ENCODE data around the gene SPATS1. TPM values are rescaled to one million over a fixed set of nuclear protein-coding genes. Genes with fewer than 3 reads are reported as not detected.
A peak's percentile ranks its signal among the peaks of the same experiment; 100 is the strongest.
"Not testable (repeated sequence)": the region's sequence is repeated elsewhere in the genome, so short reads cannot be mapped to it uniquely, and the experiment has no call there.

The SPATS1 gene
- total RNA-seq, 1 donor from 2014 or later: not detected

GRCh38 chr6:44338228-44339122, 4.0 kb upstream of the SPATS1 start:
- intact Hi-C loops (cut with DNase I): no loop called here
- ATAC-seq (peak; percentile 79), DNase-seq (ENCODE audit: low spot score) (peak; percentile 76)

DNA sequence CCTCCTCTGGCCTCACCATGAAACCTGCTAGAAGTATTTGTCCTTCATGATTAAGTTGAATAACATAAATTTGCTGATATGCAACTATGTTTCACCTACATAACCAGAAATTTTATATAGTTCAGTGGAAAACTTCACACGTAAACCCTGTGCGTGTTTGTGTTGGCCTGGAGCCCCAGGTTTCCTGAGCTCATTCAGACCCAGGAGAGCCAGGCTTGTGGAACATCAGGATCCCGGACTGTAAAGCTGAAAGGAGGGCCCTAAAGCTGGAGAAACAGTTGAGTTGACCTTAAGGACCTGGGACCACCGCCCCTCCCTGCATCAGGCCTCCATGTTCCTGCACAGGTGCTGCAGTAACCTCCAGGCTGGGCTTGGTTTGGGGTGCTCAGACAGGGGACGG, 3.1 kb upstream of the SPATS1 start:
- intact Hi-C loops (cut with DNase I): no loop called here
- ATAC-seq (peak; percentile 84), DNase-seq (ENCODE audit: low spot score) (peak; percentile 70)

DNA sequence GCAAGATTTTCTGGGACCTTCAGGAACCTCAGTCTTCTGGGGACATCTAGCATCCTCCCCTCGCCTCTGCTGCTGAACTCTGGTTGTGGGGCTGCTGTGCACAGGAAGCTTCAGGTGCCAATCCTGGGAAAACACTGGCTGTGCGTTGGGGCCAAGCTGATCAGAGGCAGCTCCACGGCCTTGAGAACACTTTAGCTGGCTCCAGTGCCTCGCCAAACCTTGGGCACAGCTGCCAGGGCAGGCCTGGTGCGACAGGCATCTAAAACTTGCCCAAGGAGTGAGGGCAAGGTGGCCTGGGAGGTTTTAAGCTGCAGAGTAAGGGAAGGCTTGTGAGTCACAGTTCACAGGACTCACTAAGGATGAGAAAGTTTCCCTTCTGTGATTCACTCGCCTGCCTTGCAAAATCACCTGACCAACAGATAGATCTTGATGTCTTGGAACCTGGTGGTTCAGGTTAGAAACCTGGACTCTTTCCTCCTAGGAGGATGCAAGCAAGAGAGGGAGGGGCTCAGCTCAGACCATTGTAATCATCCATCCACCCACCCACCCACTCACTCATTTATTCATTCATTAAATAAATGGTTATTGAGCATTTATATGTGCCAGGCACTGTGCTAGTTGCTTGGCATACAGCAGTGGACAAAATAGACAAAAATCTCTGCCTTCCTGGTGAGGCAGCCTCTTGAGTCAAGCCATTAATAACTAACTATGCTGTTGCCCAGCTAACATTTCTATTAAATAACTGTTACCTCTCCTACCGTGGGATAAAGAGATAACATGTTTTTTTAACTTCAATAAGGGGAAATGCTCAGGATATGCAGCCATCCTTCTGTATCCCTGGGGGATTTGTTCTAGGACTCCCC, 2.5 kb upstream of the SPATS1 start:
- DNase-seq (ENCODE audit: low spot score) (no peak), ATAC-seq (no peak)
- intact Hi-C loops (cut with DNase I): no loop called here

DNA sequence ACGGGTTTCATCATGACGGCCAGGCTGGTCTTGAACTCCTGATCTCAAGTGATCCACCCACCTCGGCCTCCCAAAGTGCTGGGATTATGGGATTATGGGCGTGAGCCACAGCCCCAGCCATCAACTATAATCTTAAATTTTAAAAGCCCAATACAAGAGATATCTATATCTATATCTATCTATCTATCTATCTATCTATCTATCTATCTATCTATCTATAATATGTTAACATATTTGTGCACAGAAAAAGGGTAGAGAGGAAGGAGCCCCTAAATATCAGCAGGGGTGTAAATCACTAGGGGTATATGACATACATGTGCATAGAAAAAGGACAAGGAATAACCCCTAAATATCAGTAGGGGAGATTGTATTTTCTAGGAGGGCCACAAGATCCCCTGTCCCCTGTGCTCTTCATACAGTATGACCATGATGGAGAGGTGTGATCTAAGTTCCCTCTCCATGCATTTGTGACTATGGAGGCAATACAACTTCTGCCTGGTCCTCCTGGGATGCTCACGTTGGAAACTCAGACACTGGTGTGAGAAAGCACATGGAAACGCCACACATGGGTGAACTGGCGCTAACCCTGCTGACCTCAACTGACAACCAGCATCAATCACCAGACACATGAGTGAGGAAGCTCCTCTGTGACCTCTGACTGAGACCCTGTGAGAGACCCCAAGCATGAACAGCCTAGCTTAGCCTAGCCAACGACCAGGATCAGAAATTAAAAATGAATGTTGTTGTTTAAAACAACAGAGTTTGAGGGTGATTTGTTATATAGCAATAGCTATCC, 1.2 kb upstream of the SPATS1 start:
- no peak for DNase-seq (ENCODE audit: low spot score)
- no peak for ATAC-seq
- intact Hi-C loops (cut with DNase I): loop anchor here (1.0 kb wide), 1 partner anchor 168 kb away; no protein-coding TSS in a partner anchor

DNA sequence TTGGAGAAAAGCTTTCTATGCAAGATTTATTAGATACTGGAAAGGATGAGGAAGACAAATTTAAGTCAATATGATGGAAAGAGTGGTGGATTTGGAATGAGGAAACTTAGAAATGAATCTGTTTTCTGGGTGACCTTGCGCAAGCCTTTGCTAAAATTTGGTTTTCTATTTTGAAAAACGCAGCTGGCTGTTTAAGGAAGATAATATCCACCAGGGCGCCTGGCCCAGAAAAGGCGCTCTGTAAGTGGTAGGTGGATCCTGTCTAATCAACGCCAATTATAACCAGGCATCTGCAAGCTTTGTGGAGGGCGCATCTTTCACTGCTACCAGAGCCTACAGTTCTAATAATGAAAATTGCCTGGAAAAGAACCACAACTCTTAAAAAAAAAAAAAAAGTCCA, 398 bp upstream of the SPATS1 start:
- DNase-seq (ENCODE audit: low spot score) (no peak), ATAC-seq (peak; percentile 21)
- intact Hi-C loops (cut with DNase I): no loop called here

GRCh38 chr6:44346818-44347217, 4.4 kb downstream of the SPATS1 start:
- DNase-seq (ENCODE audit: low spot score); ATAC-seq; intact Hi-C loops (cut with DNase I): not testable (repeated sequence)

DNA sequence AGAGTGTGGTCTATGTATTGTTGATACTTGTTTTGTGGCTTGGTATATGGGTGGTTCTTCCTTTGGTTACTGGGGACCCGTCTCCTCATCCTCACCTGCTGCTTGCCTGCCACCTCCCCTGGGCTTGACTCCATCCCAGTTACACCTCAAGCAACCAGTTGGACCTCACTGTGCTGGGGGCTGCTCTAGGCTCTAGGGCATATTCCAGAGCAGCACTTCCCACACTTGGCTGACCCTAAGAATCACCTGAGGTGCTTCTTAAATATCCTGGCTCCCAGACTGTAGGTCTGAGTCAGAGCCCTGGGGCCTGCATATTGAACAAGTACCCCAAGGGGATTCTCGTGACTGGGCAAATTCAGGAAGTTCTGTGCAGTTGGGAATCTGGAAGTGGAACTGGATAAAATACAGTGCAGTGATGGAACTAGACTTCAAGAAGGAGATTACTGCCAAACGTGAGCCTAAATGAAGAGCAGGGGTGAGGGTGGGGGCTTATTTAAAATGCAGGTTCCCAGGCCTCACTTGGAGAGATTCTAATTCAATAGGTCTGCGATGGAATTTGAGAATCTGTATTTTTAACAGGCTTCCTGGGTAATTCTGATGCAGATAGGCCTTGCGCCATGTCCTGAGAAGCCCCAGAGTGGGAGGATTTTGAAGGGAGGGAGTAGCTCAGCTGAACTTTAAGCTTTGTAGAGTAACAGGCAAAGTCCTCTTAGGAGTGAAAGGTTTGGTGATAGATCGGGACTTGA, 7.6 kb downstream of the SPATS1 start:
- ATAC-seq: no peak

GRCh38 chr6:44350650-44350994, 8.2 kb downstream of the SPATS1 start:
- ATAC-seq; DNase-seq (ENCODE audit: low spot score); intact Hi-C loops (cut with DNase I): not testable (repeated sequence)

More for the DNA sequence above, 7.6 kb downstream of the SPATS1 start:
- no peak for DNase-seq (ENCODE audit: low spot score)
- intact Hi-C loops (cut with DNase I): no loop called here

DNA sequence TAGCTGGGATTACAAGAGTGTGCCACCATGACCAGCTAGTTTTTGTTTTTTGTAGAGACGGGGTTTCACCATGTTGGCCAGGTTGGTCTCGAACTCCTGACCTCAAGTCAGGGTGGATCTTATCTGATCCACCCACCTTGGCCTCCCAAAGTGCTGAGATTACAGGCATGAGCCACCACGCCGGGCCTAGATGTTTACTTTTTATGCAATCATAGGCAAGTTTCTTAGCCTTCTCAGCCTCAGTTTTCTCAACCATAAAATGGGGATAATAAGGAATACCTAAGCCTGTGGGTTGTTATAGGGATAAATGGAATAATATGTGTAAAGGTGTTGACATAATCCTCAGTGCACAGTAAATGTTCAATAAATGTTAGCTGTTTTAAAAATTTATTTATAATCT, 9.8 kb downstream of the SPATS1 start:
- DNase-seq (ENCODE audit: low spot score): no peak
- intact Hi-C loops (cut with DNase I): no loop called here
- ATAC-seq: no peak

- intact Hi-C loops (cut with DNase I): no loop called here
- ATAC-seq: no peak
- DNase-seq (ENCODE audit: low spot score): no peak
These were observed 10.9 kb downstream of the SPATS1 start for GRCh38 chr6:44353336-44353735.

DNA sequence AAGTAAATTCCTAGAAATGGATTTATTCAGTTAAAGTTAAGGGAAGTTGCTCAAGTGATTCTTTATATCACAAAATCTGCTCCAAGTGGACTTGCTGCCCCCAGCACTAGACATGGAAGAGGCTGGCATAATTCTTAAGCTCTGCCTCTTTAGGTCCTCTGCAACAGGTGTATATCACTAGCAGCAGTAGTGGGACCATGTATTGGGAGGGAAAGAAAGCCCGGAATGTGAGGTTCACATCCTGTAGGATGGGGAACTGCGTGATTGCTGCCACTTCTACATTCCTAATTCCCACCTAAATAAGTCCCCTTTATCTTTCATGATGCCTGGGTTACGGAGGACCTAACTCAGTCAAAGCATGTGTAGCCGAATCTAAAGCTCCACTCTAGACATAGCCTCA, 13.2 kb downstream of the SPATS1 start:
- ATAC-seq: no peak
- no peak for DNase-seq (ENCODE audit: low spot score)
- intact Hi-C loops (cut with DNase I): no loop called here

- intact Hi-C loops (cut with DNase I): no loop called here
- DNase-seq (ENCODE audit: low spot score) (no peak), ATAC-seq (no peak)
These were observed 14.0 kb downstream of the SPATS1 start for GRCh38 chr6:44356487-44356886.

DNA sequence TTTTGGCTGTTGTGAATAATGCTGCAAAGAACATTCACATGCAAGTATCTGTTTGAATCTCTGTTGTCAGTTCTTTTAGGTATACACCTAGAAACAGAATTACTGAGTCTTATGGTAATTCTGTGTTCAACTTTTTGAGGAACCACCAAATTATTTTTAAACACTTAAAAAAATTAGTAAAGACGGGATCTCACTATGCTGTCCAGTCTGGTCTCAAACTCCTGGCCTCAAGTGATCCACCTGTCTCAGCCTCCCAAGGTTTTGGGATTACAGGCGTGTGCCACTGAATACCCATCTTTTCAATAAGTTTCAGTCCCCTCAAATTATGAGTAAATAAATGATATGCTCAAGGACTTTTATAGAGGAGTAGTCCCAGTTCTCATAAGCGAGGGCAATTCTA, 17.5 kb downstream of the SPATS1 start:
- ATAC-seq (no peak), DNase-seq (ENCODE audit: low spot score) (no peak)
- intact Hi-C loops (cut with DNase I): no loop called here

DNA sequence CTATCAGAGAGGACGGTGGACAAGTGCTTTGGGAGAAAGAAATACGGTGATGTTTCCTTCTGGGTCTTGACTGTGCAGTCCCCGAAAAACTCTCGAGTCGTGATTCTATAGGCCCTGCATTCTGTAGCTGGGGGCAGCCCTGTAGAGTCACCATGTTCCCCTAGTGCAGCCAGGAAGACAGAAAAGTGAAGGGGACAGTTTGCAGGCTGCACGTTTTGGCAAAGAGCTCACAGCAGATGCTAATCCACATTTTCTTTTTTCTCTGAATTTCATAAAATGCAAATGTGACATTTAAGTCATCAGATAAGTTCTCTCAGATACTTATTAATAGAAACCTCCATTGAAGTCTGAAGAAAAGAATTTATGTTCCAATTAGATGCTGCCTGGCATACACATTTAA, 19.5 kb downstream of the SPATS1 start:
- no peak for ATAC-seq
- intact Hi-C loops (cut with DNase I): no loop called here

DNA sequence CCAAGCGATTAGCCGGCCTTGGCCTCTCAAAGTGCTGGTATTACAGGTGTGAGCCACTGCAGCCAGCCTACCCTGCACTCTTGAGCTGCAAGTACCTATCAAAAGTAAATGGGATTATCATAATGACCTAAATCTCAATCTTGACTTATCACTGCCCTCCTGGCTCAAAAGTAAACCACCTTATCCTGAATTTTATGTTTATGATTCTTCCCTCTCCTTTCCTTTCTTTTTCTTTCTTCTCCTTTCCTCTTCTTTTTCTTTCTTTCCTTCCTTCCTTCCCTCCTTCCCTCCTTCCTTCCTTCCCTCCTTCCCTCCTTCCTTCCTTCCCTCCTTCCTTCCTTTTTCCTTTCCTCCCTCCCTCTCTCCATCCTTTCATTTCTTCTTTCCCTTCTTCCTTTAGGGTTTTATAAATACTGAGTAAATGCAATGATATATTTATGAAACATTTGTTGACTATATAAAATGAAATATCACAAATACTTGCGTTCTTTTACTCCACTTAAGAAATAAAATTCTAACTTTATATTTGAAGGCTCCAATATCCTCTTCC, 21.0 kb downstream of the SPATS1 start:
- intact Hi-C loops (cut with DNase I): no loop called here
- no peak for ATAC-seq
- no peak for DNase-seq (ENCODE audit: low spot score)

More for the DNA sequence above, 19.5 kb downstream of the SPATS1 start:
- DNase-seq (ENCODE audit: low spot score): no peak

GRCh38 chr6:44366781-44367180, 24.3 kb downstream of the SPATS1 start:
- DNase-seq (ENCODE audit: low spot score) (no peak), ATAC-seq (no peak)
- intact Hi-C loops (cut with DNase I): no loop called here

DNA sequence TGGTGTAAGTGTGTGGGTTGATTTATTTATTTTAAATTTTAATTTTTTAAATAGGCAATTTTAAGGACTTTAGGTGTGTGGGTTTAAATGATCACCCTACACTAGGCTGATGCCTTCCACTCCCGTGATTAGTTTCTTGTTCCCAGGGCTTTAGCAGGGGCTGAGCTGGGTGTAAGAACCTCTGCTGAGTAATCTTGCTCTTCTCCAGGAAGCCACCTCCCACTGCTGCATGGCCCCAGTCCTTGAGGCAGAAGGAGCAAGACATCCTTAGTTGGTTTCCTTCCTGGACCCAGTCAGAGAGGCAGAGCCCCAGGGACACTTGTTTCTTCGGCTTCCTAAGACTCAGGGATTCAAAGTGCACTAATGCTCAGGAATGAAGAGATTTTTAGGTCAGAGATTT, 25.2 kb downstream of the SPATS1 start:
- DNase-seq (ENCODE audit: low spot score): no peak
- ATAC-seq: no peak
- intact Hi-C loops (cut with DNase I): no loop called here

GRCh38 chr6:44373051-44373450, 30.6 kb downstream of the SPATS1 start:
- no peak for DNase-seq (ENCODE audit: low spot score)
- intact Hi-C loops (cut with DNase I): no loop called here
- no peak for ATAC-seq

Data from sciatic nerve (tissue), 2 donors.